ENCODE data around the gene KLF13. TPM values are rescaled to one million over a fixed set of nuclear protein-coding genes. Genes with fewer than 3 reads are reported as not detected.

Gene KLF13
- total RNA-seq, 1 experiment from 2014 or later, result 78.6 TPM

DNA sequence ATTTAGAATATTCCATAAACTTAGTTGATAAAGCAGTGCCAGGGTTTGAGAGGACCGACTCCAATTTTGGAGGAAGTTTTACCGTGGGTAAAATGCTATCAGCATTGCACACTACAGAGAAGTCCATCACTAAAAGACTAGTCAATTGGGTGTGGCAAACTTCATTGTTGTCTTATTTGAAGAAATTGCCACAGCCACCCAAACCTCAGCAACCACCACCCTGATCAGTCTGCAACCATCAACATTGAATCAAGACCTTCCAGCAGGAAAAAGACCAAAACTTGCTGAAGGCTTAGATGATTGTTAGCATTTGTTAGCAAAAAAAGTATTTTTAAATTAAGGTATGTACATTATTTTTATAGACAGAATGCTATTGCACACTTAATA lies 60.5 kb downstream of the KLF13 start:
- Histone ChIP-seq H3K36me3 (ENCODE audit: control insufficient read depth, insufficient read depth, low read length) (no peaks in the 10 kb centered on the region), H3K9me3 (ENCODE audit: control insufficient read depth, insufficient read depth, low read depth, low read length) (no peaks in the 10 kb centered on the region), H3K4me3 (ENCODE audit: low read depth in 2 of 2, low read length in 2 of 2) (no peak overlapping the region), H3K27ac (ENCODE audit: low read length) (no peak overlapping the region), H3K27me3 (ENCODE audit: control insufficient read depth, insufficient read depth, low read length) (no peaks in the 10 kb centered on the region), H3K4me1 (ENCODE audit: control insufficient read depth, insufficient read depth, low read length) (peaks cover 6% of the 10 kb centered on the region; the same call in 1 of the 2 replicates)
- CTCF ChIA-PET, result no interaction called here
- ATAC-seq (no peak), DNase-seq (ENCODE audit: low read depth, low spot score) (no peak)
- in situ Hi-C loops (cut with HindIII; ENCODE audit: low pct_unique_long_range_greater_than_20kb, low sequenced_read_pairs) (no loop called here), intact Hi-C loops (cut with micrococcal nuclease; ENCODE audit: unreplicated experiment) (no loop called here)
- TF ChIP-seq TCF7L2 (IDR thresholded peaks at IDR 0.05; ENCODE audit: low read depth, low read length), result no peak
- TF ChIP-seq, protein P1, sequence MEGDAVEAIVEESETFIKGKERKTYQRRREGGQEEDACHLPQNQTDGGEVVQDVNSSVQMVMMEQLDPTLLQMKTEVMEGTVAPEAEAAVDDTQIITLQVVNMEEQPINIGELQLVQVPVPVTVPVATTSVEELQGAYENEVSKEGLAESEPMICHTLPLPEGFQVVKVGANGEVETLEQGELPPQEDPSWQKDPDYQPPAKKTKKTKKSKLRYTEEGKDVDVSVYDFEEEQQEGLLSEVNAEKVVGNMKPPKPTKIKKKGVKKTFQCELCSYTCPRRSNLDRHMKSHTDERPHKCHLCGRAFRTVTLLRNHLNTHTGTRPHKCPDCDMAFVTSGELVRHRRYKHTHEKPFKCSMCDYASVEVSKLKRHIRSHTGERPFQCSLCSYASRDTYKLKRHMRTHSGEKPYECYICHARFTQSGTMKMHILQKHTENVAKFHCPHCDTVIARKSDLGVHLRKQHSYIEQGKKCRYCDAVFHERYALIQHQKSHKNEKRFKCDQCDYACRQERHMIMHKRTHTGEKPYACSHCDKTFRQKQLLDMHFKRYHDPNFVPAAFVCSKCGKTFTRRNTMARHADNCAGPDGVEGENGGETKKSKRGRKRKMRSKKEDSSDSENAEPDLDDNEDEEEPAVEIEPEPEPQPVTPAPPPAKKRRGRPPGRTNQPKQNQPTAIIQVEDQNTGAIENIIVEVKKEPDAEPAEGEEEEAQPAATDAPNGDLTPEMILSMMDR (IDR thresholded peaks at IDR 0.05), result no peak
- TF ChIP-seq SIN3A (IDR thresholded peaks at IDR 0.05; ENCODE audit: borderline replicate concordance, insufficient read depth, low read depth, low read length), result no peak
- no peak for TF ChIP-seq POLR2AphosphoS5 (IDR thresholded peaks at IDR 0.05; ENCODE audit: low read depth, low read length)
- TF ChIP-seq, protein P2, sequence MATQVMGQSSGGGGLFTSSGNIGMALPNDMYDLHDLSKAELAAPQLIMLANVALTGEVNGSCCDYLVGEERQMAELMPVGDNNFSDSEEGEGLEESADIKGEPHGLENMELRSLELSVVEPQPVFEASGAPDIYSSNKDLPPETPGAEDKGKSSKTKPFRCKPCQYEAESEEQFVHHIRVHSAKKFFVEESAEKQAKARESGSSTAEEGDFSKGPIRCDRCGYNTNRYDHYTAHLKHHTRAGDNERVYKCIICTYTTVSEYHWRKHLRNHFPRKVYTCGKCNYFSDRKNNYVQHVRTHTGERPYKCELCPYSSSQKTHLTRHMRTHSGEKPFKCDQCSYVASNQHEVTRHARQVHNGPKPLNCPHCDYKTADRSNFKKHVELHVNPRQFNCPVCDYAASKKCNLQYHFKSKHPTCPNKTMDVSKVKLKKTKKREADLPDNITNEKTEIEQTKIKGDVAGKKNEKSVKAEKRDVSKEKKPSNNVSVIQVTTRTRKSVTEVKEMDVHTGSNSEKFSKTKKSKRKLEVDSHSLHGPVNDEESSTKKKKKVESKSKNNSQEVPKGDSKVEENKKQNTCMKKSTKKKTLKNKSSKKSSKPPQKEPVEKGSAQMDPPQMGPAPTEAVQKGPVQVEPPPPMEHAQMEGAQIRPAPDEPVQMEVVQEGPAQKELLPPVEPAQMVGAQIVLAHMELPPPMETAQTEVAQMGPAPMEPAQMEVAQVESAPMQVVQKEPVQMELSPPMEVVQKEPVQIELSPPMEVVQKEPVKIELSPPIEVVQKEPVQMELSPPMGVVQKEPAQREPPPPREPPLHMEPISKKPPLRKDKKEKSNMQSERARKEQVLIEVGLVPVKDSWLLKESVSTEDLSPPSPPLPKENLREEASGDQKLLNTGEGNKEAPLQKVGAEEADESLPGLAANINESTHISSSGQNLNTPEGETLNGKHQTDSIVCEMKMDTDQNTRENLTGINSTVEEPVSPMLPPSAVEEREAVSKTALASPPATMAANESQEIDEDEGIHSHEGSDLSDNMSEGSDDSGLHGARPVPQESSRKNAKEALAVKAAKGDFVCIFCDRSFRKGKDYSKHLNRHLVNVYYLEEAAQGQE (IDR thresholded peaks at IDR 0.05; ENCODE audit: insufficient read depth in 1 of 2, low read depth in 2 of 2, low read length in 1 of 2), result no peak
- BruUV-seq (replicated peaks), result TSS peak; percentile 30
- POLR2A ChIA-PET, result no interaction called here

DNA sequence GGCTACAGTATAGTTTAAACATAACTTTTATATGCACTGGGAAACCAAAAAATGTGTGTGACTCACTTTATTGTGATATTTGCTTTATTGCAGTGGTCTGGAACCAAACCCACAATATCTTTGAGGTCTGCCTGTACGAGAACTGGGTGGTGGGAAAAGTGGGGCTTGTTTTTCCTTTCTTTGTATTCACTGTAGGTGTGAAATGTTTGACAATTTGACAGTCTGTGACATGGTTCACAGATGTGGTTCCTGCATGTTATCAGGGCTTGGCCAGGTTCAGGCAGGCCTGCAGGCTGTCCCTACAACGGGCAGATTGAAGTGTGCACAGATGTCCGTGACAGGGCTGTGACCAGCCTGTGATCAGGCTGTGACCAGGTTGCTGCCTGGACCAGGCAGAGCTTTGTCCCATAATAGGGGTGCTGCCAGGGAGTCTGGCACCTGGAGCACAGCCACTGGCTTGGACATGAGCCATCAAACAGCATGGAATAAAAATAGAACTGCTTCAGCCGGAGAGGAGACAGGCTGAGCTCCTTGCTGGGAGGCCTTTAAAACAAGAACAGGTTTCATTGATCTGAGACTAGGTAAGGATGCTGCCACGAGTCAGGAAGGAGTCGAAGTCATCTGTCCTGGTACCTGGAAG lies 61.0 kb downstream of the KLF13 start:
- ChIA-PET CTCF (no interaction called here), POLR2A (no interaction called here)
- TF ChIP-seq, protein P1 (IDR thresholded peaks at IDR 0.05), result no peak
- no peak for TF ChIP-seq POLR2AphosphoS5 (IDR thresholded peaks at IDR 0.05; ENCODE audit: low read depth, low read length)
- Histone ChIP-seq H3K9me3 (ENCODE audit: control insufficient read depth, insufficient read depth, low read depth, low read length) (no peaks in the 10 kb centered on the region), H3K4me1 (ENCODE audit: control insufficient read depth, insufficient read depth, low read length) (peaks cover 6% of the 10 kb centered on the region; the same call in 1 of the 2 replicates), H3K27me3 (ENCODE audit: control insufficient read depth, insufficient read depth, low read length) (no peaks in the 10 kb centered on the region), H3K36me3 (ENCODE audit: control insufficient read depth, insufficient read depth, low read length) (no peaks in the 10 kb centered on the region), H3K4me3 (ENCODE audit: low read depth in 2 of 2, low read length in 2 of 2) (no peak overlapping the region), H3K27ac (ENCODE audit: low read length) (no peak overlapping the region)
- no peak for ATAC-seq
- no peak for DNase-seq (ENCODE audit: low read depth, low spot score)
- in situ Hi-C loops (cut with HindIII; ENCODE audit: low pct_unique_long_range_greater_than_20kb, low sequenced_read_pairs), result no loop called here
- intact Hi-C loops (cut with micrococcal nuclease; ENCODE audit: unreplicated experiment), result no loop called here
- BruUV-seq (replicated peaks), result no TSS peak
